ENCODE data around the gene SYNDIG1. TPM values are rescaled to one million over a fixed set of nuclear protein-coding genes. Genes with fewer than 3 reads are reported as not detected.

The SYNDIG1 gene
- total and polyA plus RNA-seq, 2 experiments from 2014 or later: 1.7 to 2.4 TPM

GRCh38 chr20:24662322-24662721 is 192.9 kb downstream of the SYNDIG1 start:
- no peak overlapping the region for H3K4me3 ChIP-seq
- H3K27me3 ChIP-seq: no peaks in the 10 kb centered on the region
- DNase-seq (ENCODE audit: low read depth in 1 of 2, low spot score in 1 of 2): no peak
- no peak for TF ChIP-seq CTCF (IDR thresholded peaks at IDR 0.05; ENCODE audit: low read depth, low read length)
- no peaks in the 10 kb centered on the region for H3K4me1 ChIP-seq (ENCODE audit: low read depth)
- H3K9me3 ChIP-seq (ENCODE audit: low read depth): no peaks in the 10 kb centered on the region
- no peak overlapping the region for H3K27ac ChIP-seq
- H3K36me3 ChIP-seq: no peaks in the 10 kb centered on the region

- no peak overlapping the region for H3K4me3 ChIP-seq
- no peaks in the 10 kb centered on the region for H3K36me3 ChIP-seq
- H3K9me3 ChIP-seq (ENCODE audit: low read depth): no peaks in the 10 kb centered on the region
- no peaks in the 10 kb centered on the region for H3K27me3 ChIP-seq
- H3K4me1 ChIP-seq (ENCODE audit: low read depth): no peaks in the 10 kb centered on the region
- no peak overlapping the region for H3K27ac ChIP-seq
- TF ChIP-seq CTCF (IDR thresholded peaks at IDR 0.05; ENCODE audit: low read depth, low read length): no peak
- DNase-seq (ENCODE audit: low read depth in 1 of 2, low spot score in 1 of 2): peak in 1 of 2 donors; percentile 14
Observed at GRCh38 chr20:24662752-24663365, 193.4 kb downstream of the SYNDIG1 start.

- H3K4me3 ChIP-seq: no peak overlapping the region
- H3K4me1 ChIP-seq (ENCODE audit: low read depth): no peaks in the 10 kb centered on the region
- no peaks in the 10 kb centered on the region for H3K9me3 ChIP-seq (ENCODE audit: low read depth)
- H3K36me3 ChIP-seq: no peaks in the 10 kb centered on the region
- H3K27ac ChIP-seq: no peak overlapping the region
- no peaks in the 10 kb centered on the region for H3K27me3 ChIP-seq
- no peak for DNase-seq (ENCODE audit: low read depth in 1 of 2, low spot score in 1 of 2)
- TF ChIP-seq CTCF (IDR thresholded peaks at IDR 0.05; ENCODE audit: low read depth, low read length): no peak
Observed at GRCh38 chr20:24663496-24663895, 194.1 kb downstream of the SYNDIG1 start.

GRCh38 chr20:24664266-24664986 is 195.0 kb downstream of the SYNDIG1 start:
- Histone ChIP-seq H3K9me3 (ENCODE audit: low read depth) (no peaks in the 10 kb centered on the region), H3K36me3 (no peaks in the 10 kb centered on the region), H3K4me3 (no peak overlapping the region), H3K27ac (no peak overlapping the region), H3K27me3 (no peaks in the 10 kb centered on the region), H3K4me1 (ENCODE audit: low read depth) (no peaks in the 10 kb centered on the region)
- no peak for TF ChIP-seq CTCF (IDR thresholded peaks at IDR 0.05; ENCODE audit: low read depth, low read length)
- DNase-seq (ENCODE audit: low read depth in 1 of 2, low spot score in 1 of 2): no peak

- no peak for TF ChIP-seq CTCF (IDR thresholded peaks at IDR 0.05; ENCODE audit: low read depth, low read length)
- DNase-seq (ENCODE audit: low read depth in 1 of 2, low spot score in 1 of 2): no peak
- Histone ChIP-seq H3K27me3 (no peaks in the 10 kb centered on the region), H3K36me3 (no peaks in the 10 kb centered on the region), H3K4me3 (no peak overlapping the region), H3K9me3 (ENCODE audit: low read depth) (no peaks in the 10 kb centered on the region), H3K4me1 (ENCODE audit: low read depth) (no peaks in the 10 kb centered on the region), H3K27ac (no peak overlapping the region)
Observed at GRCh38 chr20:24665196-24665595, 195.8 kb downstream of the SYNDIG1 start.

Measured in cardiac muscle cell (in vitro differentiated cells and primary cell).